AG10803 (cell line): ENCODE results near the gene TMEM200C.

ENCODE experiments used
- DNase-seq: peaks from one replicate; pipeline ENCODE4 v3.0.0; 2010; ENCODE audit warnings: low read depth
- H3K4me3 ChIP-seq: 2 replicates; pipeline ENCODE4 v1.5.1; 2011; ENCODE audit warnings: mild to moderate bottlenecking, low read length, control low read depth
- CTCF ChIP-seq: conservative IDR thresholded peaks from 2 replicates; pipeline ENCODE4 v1.5.1; 2011; ENCODE audit warnings: mild to moderate bottlenecking, low read length, control low read depth, inconsistent platforms

TMEM200C gene

GRCh38 chr18:5853253-5853652, 42.1 kb downstream of the TMEM200C start:
- TF ChIP-seq CTCF = no peak
- no peak for DNase-seq
- H3K4me3 ChIP-seq = no peak overlapping the region

- DNase-seq = no peak
- TF ChIP-seq CTCF = peak; percentile 19
- no peak overlapping the region for H3K4me3 ChIP-seq
Observed at GRCh38 chr18:5851998-5852397, 43.3 kb downstream of the TMEM200C start.

GRCh38 chr18:5842653-5843052, 52.7 kb downstream of the TMEM200C start:
- no peak for TF ChIP-seq CTCF
- DNase-seq = no peak
- no peak overlapping the region for H3K4me3 ChIP-seq

GRCh38 chr18:5841518-5841917, 53.8 kb downstream of the TMEM200C start:
- no peak for DNase-seq
- no peak for TF ChIP-seq CTCF
- H3K4me3 ChIP-seq = no peak overlapping the region

- DNase-seq = no peak
- TF ChIP-seq CTCF = no peak
Observed at GRCh38 chr18:5840547-5840946, 54.8 kb downstream of the TMEM200C start.

GRCh38 chr18:5840025-5840424, 55.3 kb downstream of the TMEM200C start:
- DNase-seq = no peak
- no peak overlapping the region for H3K4me3 ChIP-seq
- no peak for TF ChIP-seq CTCF

More at GRCh38 chr18:5840547-5840946, 54.8 kb downstream of the TMEM200C start:
- no peak overlapping the region for H3K4me3 ChIP-seq

- H3K4me3 ChIP-seq = no peak overlapping the region
- TF ChIP-seq CTCF = no peak
- DNase-seq = no peak
Observed at GRCh38 chr18:5839102-5839501, 56.2 kb downstream of the TMEM200C start.
